Prostate gland (tissue), 2 donors: ENCODE measurements around the gene METTL17.

Experiments used
- CTCF ChIP-seq, 4 experiments: fragments of 200-600 bp in 2 of 4; fragments of 450-650 bp in 2 of 4; sonication (generic) in 2 of 4; IDR thresholded peaks; 1 replicate in 3 of 4; 2 replicates in 1 of 4; pipeline ENCODE4 v1.5.1; 2016 to 2019; ENCODE audit warnings: antibody characterized with exemption in 4 of 4, mild to moderate bottlenecking in 2 of 4, moderate library complexity in 2 of 4
- POLR2A ChIP-seq: fragments of 450-650 bp; IDR thresholded peaks from one replicate; pipeline ENCODE4 v1.6.1; 2016; ENCODE audit warnings: antibody characterized with exemption, mild to moderate bottlenecking
- POLR2AphosphoS5 ChIP-seq: sonication (generic); formaldehyde crosslinking; IDR thresholded peaks from one replicate; pipeline ENCODE4 v1.6.1; 2017; ENCODE audit warnings: antibody characterized with exemption

DNA sequence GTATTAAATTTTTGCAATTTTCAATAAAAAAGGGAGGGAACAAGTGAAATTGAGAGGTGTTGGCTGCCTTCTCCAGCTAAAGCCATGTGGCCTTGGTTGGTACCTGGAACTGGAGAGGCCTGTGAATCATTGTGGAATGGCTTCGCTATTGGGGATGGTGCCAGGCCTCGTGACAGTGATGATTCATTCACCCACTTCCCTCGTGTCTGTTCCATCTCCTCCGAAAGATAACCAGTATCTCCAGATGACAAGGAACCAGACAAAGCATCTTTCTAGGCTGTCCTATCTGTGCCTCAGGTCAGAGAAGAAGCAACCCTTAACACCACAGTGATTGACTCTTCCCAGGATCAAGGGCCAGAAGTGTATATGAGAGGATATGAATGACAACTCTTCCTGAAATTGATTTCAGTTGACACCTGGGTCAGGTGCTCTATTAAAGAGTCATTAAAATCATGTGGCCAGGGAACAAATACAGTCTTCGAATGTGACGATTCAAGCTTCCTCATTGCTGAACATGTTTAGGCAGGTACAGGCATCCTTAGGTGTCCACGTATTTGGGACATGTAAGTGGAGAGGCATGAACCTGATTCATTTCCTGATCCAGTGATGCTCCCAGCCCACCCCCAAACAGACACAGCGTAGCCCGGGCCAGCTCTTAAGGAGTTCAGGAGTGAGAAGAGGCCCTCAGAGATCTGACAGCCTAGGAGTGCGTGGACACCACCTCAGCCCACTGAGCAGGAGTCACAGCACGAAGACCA, 52.1 kb downstream of the METTL17 start, which contains the start of gene RNASE7:
- TF ChIP-seq CTCF (IDR thresholded peaks at IDR 0.05) (no peak), POLR2A (no peak), POLR2AphosphoS5 (peak; percentile 81)
